Measurements from ENCODE around the gene ZFP36. TPM values are rescaled to one million over a fixed set of nuclear protein-coding genes. Genes with fewer than 3 reads are reported as not detected.

Gene ZFP36, protein sequence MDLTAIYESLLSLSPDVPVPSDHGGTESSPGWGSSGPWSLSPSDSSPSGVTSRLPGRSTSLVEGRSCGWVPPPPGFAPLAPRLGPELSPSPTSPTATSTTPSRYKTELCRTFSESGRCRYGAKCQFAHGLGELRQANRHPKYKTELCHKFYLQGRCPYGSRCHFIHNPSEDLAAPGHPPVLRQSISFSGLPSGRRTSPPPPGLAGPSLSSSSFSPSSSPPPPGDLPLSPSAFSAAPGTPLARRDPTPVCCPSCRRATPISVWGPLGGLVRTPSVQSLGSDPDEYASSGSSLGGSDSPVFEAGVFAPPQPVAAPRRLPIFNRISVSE
- total RNA-seq (100 to 1,000 TPM in 1 of 2 donors, 10 to 100 TPM in 1; 41.2 to 170 TPM), polyA plus RNA-seq (100 to 1,000 TPM; 174 to 655 TPM)
- long read RNA-seq, donor 1, transcript ZFP36-203 (2 exons, 1,786 nt), result major isoform, 25 of 33 reads
- long read RNA-seq, donor 1, partial matches to known transcripts, result 0 of 33 reads
- long read RNA-seq, donor 1, other reads (novel, unspliced or antisense), result 8 of 33 reads
- long read RNA-seq, donor 2, transcript ZFP36-203 (2 exons, 1,786 nt), result major isoform, 9 of 9 reads
- long read RNA-seq, donor 2, partial matches to known transcripts, result 0 of 9 reads
- long read RNA-seq, donor 2, other reads (novel, unspliced or antisense), result 0 of 9 reads
- long read RNA-seq, donor 3, transcript ZFP36-203 (2 exons, 1,786 nt), result major isoform, 18 of 18 reads
- long read RNA-seq, donor 3, partial matches to known transcripts, result 0 of 18 reads
- long read RNA-seq, donor 3, other reads (novel, unspliced or antisense), result 0 of 18 reads
- long read RNA-seq, donor 4, transcript ZFP36-203 (2 exons, 1,786 nt), result major isoform, 10 of 10 reads
- long read RNA-seq, donor 4, partial matches to known transcripts, result 0 of 10 reads
- long read RNA-seq, donor 4, other reads (novel, unspliced or antisense), result 0 of 10 reads
- long read RNA-seq, donor 5, transcript ZFP36-203 (2 exons, 1,786 nt), result major isoform, 32 of 32 reads
- long read RNA-seq, donor 5, partial matches to known transcripts, result 0 of 32 reads
- long read RNA-seq, donor 5, other reads (novel, unspliced or antisense), result 0 of 32 reads

DNA sequence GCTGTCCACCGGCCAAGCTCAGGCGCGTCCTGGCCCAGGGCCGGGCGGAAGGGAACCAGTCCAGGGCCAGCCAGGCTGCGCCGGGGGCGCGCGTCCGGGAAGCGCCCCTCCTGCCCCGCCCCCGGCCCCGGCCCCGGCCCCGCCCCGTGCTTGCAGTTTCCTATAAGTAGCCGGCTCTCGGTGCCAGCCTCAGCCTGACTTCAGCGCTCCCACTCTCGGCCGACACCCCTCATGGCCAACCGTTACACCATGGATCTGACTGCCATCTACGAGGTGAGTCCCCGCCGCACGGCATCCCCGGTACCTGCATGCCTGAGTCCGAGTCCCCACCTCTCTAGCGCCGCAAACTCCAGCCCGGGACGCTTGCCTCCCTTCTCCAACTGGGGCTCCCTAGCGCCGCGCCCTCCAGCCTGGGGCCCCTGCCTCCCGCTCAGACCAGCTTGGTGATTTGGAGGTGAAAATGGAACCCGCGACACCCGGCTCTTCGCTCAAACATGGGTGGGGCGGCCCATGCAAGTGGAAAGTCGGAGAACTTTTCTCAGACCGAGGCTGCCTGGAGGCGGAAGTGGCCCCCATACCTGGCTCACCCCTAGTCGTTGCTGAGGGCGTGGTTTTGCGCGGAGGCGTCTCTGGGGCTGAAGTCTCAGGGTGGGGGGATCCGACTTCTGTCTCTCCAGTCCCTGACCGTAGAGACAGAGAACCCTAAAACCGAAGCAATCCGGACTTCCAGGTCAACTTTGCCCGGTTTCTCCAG lies at the start of gene ZFP36:
Gene ZFP36 (plus strand): TSS at position 192 of the 754 bp plus-strand sequence. CDS start 58 bp downstream, at position 250.
- WGBS, 2 donors, result 1% methylated on average over 56 of the region's 56 CpGs
- DNase-seq (peak; percentile 89 to 95 (median 93)), ATAC-seq (ENCODE audit: insufficient read depth, low FRiP score) (peak; percentile 25)
- Histone ChIP-seq H3K4me3 (peak within 1 kb of the TSS; percentile 91), H3K27me3 (ENCODE audit: control insufficient read depth in 3 of 3, insufficient read depth in 3 of 3, low read length in 2 of 3) (no peaks in the 10 kb centered on the region), H3K4me1 (ENCODE audit: control insufficient read depth in 5 of 5, insufficient read depth in 5 of 5, low read length in 5 of 5) (peaks cover 0 to 52% (median 17%) of the 10 kb centered on the region in 5 donors), H3K36me3 (ENCODE audit: control insufficient read depth in 4 of 4, insufficient read depth in 4 of 4, low read length in 4 of 4) (peaks cover 0 to 12% (median 6%) of the 10 kb centered on the region in 4 donors), H3K9me3 (ENCODE audit: control insufficient read depth in 4 of 4, insufficient read depth in 3 of 4, low read length in 3 of 4) (no peaks in the 10 kb centered on the region), H3K9ac (ENCODE audit: insufficient read depth in 1 of 2, low read length in 2 of 2) (peak within 1 kb of the TSS; percentile 56 to 86), H3K27ac (ENCODE audit: low read depth in 1 of 2, low read length in 1 of 2) (peak within 1 kb of the TSS; percentile 94 to 100)
- TF ChIP-seq, protein P1, sequence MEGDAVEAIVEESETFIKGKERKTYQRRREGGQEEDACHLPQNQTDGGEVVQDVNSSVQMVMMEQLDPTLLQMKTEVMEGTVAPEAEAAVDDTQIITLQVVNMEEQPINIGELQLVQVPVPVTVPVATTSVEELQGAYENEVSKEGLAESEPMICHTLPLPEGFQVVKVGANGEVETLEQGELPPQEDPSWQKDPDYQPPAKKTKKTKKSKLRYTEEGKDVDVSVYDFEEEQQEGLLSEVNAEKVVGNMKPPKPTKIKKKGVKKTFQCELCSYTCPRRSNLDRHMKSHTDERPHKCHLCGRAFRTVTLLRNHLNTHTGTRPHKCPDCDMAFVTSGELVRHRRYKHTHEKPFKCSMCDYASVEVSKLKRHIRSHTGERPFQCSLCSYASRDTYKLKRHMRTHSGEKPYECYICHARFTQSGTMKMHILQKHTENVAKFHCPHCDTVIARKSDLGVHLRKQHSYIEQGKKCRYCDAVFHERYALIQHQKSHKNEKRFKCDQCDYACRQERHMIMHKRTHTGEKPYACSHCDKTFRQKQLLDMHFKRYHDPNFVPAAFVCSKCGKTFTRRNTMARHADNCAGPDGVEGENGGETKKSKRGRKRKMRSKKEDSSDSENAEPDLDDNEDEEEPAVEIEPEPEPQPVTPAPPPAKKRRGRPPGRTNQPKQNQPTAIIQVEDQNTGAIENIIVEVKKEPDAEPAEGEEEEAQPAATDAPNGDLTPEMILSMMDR (IDR thresholded peaks at IDR 0.05; ENCODE audit: control extremely low read depth, extremely low read depth), result no peak

DNA sequence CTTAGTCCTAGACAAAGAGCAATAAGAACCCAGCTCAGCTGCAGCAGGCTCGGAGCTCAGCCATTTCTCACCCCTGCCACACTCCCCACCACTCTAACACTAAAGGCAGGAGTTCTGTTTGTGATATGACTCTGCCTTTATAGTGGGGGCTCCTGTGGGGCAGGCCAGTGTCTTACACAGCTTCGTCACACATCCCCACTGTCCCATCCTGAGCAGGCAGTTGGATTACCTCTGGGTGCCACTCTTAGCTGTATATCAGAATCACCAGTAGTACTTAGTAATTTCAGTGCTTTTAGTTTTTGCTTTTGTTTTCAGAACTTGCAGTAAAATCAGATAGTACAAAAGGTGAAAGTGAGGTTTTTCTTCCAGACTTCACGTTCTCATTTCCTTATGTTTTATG lies 47.6 kb upstream of the ZFP36 start:
- no peaks in the 10 kb centered on the region for H3K9me3 ChIP-seq (ENCODE audit: control insufficient read depth in 4 of 4, insufficient read depth in 3 of 4, low read length in 3 of 4)
- H3K4me3 ChIP-seq, result no peak overlapping the region
- WGBS, 2 donors, result 91 to 93% methylated on average over 3 of the region's 3 CpGs
- peaks cover 0 to 6% (median 0%) of the 10 kb centered on the region in 5 donors for H3K4me1 ChIP-seq (ENCODE audit: control insufficient read depth in 5 of 5, insufficient read depth in 5 of 5, low read length in 5 of 5)
- DNase-seq (no peak), ATAC-seq (ENCODE audit: insufficient read depth, low FRiP score) (no peak)
- peaks cover 24 to 54% (median 43%) of the 10 kb centered on the region in 4 donors for H3K36me3 ChIP-seq (ENCODE audit: control insufficient read depth in 4 of 4, insufficient read depth in 4 of 4, low read length in 4 of 4)
- TF ChIP-seq, protein P1 (IDR thresholded peaks at IDR 0.05; ENCODE audit: control extremely low read depth, extremely low read depth), result no peak
- no peak overlapping the region for H3K9ac ChIP-seq (ENCODE audit: insufficient read depth in 1 of 2, low read length in 2 of 2)
- no peaks in the 10 kb centered on the region for H3K27me3 ChIP-seq (ENCODE audit: control insufficient read depth in 3 of 3, insufficient read depth in 3 of 3, low read length in 2 of 3)
- no peak overlapping the region for H3K27ac ChIP-seq (ENCODE audit: low read depth in 1 of 2, low read length in 1 of 2)

DNA sequence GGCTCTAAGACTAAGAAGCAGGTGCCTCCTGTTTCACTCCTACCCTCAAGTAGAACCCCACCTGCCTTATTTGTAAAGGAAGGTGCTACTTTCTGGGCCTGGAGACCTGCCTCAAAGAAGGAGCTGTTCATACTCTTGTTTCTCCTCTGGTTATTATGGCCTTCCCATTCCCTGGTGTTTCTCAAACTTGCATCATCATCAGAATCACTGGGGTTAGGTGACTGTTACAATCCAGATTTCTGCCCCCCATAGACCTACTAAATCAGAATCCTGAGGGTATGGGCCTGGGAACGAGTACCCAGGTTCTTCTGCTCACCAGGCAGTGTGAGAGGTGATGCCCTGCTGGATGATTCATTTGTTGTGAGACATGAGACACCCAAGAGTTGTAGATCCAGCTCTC lies 46.0 kb upstream of the ZFP36 start:
- Histone ChIP-seq H3K4me1 (ENCODE audit: control insufficient read depth in 5 of 5, insufficient read depth in 5 of 5, low read length in 5 of 5) (peaks cover 0 to 6% (median 0%) of the 10 kb centered on the region in 5 donors), H3K9me3 (ENCODE audit: control insufficient read depth in 4 of 4, insufficient read depth in 3 of 4, low read length in 3 of 4) (no peaks in the 10 kb centered on the region), H3K27ac (ENCODE audit: low read depth in 1 of 2, low read length in 1 of 2) (no peak overlapping the region), H3K36me3 (ENCODE audit: control insufficient read depth in 4 of 4, insufficient read depth in 4 of 4, low read length in 4 of 4) (peaks cover 24 to 46% (median 39%) of the 10 kb centered on the region in 4 donors), H3K4me3 (no peak overlapping the region), H3K27me3 (ENCODE audit: control insufficient read depth in 3 of 3, insufficient read depth in 3 of 3, low read length in 2 of 3) (no peaks in the 10 kb centered on the region), H3K9ac (ENCODE audit: insufficient read depth in 1 of 2, low read length in 2 of 2) (no peak overlapping the region)
- WGBS, 2 donors, result 97 to 98% methylated on average over 1 of the region's 1 CpG
- ATAC-seq (ENCODE audit: insufficient read depth, low FRiP score), result no peak
- TF ChIP-seq, protein P1 (IDR thresholded peaks at IDR 0.05; ENCODE audit: control extremely low read depth, extremely low read depth), result no peak
- no peak for DNase-seq
